Stimulated activated CD8-positive, alpha-beta memory T cell treated with anti-CD3 and anti-CD28 coated beads, Interleukin-4, amount 100 ng/mL, for 48 hours (primary cell): Measurements from ENCODE around the gene TMPRSS3.
A peak's percentile ranks its signal among the peaks of the same experiment; 100 is the strongest.
"Not testable (repeated sequence)": the region's sequence is repeated elsewhere in the genome, so short reads cannot be mapped to it uniquely, and the experiment has no call there.

Experiments used
- DNase-seq: peaks from one replicate; pipeline ENCODE4 v3.0.0-alpha.2; 2020

Gene TMPRSS3

DNA sequence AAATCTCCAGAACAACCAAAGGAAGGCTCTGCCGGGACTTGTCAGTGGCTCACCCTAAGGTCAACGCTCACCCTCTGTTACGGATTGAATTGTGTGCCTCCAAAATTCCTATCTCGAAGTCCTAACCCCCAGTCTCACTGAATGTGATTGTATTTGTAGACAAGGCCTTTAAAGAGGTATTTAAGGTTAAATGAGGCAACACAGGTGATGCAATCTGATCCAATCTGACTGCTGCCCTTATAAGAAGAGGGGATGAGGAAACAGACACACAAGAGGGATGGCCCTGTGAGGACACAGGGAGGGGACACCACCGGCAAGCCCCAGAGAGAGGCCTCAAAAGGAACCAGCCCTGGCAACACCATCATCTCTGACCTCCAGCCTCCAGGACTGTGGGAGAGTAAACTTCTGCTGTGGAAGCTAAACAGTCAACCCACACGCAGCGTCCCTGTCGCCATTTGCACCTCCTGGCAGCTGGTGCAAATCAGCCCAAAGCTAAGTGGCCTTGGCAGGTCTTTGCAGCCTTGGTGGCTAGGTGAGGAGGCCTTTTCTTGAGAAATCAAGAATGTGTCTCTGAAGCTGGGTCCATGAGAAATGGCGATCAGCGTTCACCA, 32.1 kb upstream of the TMPRSS3 start:
- no peak for DNase-seq

DNA sequence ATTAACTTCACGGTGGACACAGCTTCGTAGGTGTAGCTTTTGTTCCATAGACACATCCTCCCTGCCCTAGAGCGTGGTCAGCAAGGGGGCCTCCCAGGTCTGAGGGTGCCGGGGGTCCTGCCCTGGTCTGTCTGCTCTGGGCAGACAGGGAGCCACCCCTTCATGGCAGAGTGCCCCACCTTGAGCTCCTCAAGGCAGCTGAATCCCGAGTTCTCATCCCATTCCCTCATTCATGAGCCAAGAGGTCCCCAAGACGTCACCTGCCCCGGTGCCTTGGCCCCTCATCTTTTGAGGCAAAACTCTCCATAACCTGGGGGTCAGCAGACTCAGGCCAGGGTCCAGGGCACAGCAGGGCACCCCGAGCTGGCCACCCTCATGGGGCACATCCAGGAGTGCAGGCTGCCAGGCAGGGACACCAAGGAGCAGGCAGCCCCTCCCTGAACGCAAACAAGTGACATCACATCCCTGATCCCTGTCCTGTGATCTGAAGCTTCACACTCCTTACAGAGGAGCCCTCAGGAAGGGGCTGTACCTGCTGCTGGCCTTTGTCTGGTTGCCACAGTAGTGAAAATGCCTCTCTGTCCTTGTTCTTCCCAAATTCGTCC, 31.1 kb upstream of the TMPRSS3 start:
- no peak for DNase-seq

DNA sequence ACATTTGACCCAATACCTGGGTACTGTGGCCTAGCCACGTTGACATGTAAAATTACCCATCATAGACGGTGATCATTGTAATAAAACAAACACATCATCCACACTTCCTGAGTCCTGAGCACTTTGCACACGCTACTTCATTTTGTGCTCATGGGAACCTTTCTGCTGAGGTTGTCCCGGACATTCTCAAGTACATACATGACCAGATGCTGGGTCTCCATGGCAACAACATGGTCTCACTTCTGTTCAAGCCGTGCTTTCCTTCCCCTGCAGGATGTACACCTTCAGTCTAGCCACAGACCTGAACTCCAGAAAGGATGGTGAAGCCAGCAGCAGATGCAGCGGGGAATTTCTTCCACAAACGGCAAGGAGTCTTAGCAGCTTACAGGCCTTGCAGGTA, 30.6 kb upstream of the TMPRSS3 start:
- DNase-seq: no peak

DNA sequence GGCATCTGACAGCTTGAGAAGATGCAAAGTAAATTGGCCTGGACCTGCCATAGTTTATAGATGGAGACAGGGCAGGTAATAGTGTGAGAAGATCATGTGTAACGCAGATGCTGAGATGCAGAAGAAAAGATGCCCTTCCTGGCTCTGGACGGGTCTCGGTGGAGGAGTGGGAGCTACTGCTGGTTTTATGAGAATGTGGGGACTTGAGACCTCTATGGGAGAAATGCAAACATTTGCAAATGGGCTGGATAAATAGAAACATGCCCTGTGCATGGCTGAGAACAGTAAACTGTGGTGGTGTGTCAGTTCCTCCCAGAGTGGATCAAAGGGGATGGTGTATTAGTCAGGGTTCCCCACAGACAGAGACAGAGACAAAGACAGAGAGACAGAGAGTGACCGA, 29.7 kb upstream of the TMPRSS3 start:
- DNase-seq: no peak

DNA sequence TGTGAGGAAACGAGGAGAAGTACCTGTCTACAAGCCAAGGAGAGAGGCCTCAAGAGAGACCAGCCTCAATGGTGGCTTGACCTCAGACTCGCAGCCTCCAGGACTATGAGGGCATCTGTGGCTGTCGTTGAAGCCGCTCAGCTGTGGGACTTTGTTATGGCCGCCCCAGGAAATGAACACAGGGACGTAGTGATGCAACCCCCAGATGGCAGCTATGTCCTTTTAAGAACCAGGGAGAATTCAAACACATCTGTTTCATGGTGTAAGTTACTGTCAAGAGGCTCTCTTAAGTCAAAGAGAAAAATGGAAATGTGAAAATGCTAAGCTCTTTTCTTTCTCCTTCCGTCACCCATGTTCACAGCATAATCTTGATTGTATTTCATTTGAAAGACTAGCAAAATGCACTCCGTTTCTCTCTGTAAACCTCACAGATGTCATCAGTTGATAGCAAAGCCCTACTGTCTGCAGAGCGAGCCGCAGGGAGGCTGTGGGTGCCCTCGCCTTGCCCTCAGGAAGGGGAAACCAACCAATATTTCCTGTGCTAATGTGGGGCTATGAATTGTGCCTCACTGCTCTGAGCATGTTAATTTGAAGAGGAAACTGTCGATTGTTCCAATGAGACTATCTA, 29.2 kb upstream of the TMPRSS3 start:
- peak; percentile 80 for DNase-seq

DNA sequence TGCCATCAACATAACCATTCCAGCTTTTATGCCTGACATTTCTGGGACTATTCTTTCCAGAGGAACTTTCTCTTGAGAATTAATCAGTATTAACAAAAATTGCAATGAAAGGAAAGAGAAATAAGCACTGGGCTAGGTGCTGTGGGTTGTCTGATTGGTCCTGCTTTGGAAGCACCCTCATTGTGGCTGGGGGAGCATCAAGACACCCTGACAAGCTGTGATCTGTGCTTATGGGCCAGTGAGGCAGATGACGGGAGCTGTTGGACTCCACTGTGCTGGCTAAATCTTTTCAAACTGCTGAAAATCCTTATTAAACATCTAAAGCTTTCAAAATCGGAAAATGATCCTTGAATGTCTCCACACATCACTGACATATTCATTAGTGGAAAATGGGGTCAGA, 27.8 kb upstream of the TMPRSS3 start:
- no peak for DNase-seq

DNA sequence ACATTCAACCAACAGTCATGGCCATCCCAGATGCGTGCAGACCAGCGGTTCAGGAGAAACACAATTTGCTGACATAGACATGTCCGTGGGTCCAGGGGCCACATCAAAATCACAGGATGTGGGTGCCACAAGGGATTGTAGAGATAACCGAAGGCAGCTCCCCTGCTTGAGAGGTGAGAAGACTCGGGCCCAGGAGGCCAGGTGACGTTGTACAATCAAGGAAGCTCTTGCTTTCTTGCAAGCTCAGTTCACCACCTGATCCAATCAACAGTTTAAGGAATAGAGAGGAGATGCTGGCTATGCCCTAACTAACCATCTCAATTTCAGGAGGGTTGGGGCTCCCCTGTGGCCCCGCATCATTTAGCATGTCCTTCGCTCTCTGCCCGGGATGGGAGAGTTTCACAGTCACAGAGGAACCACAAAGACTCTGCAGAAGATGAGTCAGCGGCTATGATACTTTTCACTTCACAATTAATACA, 27.4 kb upstream of the TMPRSS3 start:
- peak; percentile 68 for DNase-seq

DNA sequence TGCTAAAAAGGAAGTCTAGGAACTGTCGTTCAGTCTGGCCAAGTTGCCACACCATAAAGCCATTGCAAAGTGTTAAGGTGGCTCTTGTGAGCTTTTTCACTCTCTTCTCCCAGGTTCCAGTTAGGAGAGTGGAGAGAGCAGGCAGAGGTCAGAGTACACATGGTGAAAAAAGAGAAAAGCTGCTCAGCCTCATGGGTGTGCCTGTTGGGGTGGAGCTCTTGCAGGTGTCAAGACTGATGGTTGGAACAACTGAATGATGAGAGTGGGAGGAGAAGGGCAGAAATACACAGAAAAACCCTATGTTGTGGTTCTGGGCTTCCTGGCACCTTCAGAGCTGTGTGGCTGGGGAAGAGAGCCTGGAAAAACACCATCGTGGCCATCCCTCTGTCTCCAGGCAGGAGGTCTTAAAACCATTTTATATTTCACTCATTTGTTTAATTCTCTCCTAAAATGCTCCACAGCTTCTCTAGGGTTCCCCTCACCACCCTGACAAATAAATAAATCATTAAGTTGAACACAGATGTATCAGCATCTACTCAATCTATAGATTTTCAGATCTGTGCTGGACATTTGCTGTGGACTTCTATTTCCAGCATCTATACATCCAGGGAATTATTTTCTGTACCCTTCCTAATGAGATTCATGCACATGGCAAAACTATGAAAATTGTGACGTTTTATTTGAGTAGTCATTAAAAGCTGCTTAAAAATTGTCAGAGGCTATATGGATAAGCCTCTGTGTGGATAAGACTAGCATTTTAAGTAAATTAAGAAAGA, 25.4 kb upstream of the TMPRSS3 start:
- no peak for DNase-seq

DNA sequence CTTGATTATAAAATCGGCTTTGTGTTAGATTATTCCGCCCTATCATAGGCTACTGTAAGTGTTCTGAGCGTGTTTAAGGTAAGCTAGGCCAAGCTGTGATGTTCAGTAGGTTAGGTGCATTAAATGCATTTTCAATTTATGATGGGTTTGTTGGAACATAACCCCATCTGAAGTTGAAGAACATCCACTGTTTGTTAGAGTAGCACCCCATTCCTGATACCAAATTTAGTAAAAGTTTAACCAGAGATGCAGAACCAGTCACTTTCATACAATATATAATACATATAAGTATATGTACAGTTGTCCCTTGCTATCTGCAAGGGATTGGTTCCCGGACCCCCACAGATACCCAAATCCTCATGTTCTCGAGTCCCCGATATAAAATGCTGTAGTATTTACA, 24.0 kb upstream of the TMPRSS3 start:
- DNase-seq: no peak

DNA sequence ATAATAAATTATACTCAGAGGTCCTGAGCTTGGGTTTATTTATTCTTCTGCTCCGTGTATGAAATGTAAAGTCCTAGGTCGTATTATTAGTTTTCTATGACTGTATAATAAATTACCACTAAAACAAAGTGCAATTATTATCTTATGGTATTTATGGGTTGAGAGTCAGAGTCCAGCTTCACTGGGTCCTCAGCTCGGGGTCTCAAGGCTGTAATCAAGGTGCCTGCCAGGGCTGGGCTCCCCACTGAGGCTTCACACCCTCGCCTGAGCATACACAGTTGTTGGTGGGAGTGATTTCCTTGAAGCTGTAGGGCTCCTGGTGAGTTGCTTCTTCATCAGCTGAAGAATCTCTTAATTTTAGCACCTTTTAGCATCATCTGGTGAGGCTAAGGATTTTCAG, 23.0 kb upstream of the TMPRSS3 start:
- DNase-seq: peak; percentile 14

DNA sequence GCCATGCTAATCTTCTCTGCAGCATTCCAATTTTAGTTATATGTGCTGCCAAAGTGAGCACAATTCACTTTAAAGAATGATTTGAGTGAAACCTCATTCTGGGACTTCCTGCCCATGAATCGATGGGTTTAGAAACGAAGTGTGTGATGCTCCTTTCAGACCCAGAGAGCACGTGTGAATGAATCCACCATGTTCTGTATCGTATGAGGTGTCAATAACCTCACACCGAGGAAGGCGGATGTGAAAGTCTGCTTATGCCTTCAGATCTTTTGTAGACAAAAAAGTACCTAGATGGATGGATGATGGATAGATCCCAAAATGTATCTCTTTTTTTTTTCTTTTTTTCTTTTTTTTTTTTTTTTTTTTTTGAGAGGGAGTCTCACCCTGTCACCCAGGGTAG, 21.7 kb upstream of the TMPRSS3 start:
- DNase-seq: peak; percentile 39

DNA sequence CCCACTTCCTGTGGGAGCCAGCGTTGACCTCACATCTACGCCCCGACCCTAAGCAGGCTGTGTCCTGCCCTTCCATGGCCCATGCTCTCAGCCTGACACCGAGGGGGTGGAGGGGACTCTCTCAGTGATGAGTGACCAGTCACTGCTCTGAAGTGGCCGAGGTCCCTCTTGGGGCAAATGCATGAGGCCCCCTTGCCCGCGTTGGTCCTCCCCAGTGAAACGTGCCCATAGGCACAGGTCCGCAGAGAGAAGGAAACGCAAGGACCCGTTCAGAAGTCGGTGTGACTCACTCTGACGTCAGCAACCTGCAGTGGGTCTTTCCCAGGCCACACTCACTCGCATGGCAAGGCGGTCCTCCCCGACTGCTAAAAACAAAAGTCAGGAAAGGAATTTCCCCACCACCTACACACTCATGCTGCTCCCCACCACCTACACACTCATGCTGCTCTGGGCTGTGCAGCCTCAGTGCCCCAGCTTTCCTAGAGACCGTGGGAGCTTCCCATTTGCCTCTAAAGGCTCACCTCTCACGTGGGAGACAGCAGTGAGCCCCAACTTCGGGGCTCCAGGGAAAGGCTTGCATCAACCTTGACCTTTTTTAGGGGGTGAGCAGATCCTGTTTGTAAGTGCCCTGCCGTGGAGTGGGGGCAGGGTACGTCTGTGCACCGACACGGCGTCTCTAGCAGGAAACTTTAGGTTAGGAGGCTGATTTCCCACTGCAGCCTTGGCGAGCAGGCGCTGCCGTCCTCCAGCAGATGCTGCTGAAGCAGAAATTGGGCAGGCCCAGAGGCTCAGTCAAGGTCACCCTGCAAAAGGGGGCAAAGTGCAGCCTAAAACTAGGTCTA, 19.3 kb upstream of the TMPRSS3 start:
- DNase-seq: peak; percentile 97

DNA sequence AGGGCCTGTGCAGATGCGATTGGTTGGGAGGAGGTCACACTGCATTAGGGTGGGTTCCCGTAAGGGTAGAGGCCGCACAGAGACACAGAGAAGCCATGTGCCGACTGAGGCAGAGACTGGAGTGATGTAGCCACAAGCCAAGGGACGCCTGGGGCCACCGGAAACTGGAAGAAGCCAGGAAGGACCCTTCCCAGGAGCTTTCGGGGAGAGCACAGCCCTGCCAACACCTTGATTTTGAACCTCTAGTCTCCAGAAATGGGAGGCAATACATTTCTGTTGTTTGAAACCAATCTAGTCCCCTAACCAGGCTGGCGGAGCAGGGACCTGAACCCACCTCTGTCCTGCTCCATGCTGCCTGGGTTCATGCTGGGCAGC, 18.7 kb upstream of the TMPRSS3 start:
- DNase-seq: no peak

DNA sequence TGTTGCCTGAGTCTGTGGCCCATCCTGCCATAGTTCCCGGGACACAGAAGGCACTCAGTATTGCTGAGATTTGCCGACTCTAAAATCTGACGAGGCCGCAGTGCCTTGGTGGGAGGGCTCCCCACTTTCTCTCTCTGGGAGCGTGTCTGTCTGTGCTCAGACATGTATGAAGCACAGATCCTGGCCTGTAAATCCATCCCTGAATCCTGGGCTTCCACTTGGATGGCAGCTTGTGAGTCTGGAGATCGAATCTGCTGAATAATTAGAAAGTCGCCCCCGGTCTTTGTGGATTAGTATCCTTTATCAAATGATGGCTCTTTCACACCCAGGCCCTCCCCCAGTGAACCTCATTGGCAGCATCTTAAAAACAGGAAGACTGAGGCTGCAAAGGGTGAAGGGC, 18.2 kb upstream of the TMPRSS3 start:
- DNase-seq: no peak

DNA sequence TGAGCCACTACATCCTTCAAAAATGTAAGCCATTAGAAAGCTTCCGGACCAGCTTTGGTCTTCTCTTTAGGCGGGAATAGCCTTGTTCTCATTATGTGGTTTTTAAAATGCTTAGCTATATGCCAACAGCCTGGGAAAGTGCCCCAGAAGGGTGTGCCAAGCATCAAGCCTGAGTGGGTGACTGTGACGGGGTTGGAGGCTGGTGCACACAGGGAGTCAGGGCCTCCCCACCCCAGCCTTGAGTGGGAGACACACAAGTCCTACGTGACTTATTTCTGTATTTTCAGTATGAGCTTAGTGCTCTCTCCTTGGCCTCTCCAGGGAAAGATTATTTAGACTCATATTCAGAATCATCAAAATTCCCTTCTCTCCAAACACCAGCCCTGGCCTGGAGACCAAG, 17.6 kb upstream of the TMPRSS3 start:
- peak; percentile 76 for DNase-seq

DNA sequence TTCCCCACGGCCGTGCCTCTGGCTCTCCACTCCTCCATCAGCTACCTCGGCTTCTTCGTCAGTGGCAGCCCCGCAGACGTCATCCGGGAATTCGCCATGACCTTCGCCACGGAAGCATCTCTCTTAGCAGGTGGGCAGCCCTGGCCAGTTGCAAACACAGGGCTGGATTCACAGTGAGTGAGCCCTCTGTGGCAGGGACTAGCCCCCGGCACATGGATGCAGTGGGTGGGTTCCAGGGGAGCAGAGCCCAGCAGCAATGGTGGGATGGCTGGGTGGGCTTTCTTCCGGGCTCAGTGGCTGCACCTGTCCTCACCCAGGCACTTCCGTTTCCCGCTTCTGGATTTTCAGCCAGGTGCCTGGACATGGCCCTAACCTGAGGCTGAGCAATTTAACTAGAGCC, 17.2 kb upstream of the TMPRSS3 start:
- DNase-seq: no peak

DNA sequence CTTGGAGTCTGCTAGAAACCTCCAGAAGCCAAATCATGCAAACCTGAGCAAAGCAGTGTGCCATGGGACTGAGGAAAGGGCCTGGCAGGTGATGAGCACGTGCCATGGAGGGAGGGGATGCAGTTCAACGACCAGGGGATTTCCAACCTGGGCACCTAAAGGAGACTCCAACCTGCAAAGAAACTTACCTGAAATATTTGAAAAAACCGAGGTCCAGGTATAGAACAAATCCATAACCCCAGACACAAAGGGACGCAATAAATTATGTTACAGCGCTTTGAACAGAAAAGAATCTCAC, 16.7 kb upstream of the TMPRSS3 start:
- no peak for DNase-seq

DNA sequence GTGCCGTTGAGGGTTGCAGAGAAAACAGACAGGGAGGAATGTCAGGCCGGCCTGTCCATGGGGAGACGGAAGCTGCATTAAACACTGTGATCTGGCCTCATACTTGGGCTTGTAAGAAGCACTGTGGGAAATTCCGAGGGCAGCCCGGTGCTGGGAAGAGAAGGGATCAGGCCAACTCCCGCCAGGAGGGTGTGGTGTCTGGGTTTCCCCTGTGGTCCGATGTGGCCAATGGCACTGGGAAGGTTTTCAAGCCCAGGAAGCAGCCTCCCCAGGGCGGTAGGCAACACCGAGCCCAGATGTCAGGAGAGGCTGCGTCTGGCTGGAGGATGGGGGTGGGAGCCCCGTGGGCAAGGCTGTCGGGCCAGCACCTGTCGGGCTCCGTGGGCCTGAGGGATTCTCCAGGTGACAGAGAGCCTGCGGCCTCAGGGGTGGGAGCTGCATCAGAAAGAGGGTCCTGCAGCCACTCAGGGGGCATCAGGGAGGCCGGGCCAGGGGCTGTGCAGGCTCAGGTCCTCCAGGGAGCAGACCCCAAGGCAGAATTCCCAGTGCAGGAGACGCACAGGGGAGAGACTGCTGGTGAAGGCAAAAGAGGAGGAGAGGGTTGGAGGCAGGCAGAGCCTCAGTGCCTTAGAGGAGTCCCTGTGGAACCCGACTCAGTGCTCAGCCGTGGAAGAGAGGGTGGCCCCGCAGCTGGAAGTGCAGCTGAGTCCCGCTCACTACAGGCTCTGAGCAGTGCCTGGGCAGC, 16.2 kb upstream of the TMPRSS3 start:
- no peak for DNase-seq

DNA sequence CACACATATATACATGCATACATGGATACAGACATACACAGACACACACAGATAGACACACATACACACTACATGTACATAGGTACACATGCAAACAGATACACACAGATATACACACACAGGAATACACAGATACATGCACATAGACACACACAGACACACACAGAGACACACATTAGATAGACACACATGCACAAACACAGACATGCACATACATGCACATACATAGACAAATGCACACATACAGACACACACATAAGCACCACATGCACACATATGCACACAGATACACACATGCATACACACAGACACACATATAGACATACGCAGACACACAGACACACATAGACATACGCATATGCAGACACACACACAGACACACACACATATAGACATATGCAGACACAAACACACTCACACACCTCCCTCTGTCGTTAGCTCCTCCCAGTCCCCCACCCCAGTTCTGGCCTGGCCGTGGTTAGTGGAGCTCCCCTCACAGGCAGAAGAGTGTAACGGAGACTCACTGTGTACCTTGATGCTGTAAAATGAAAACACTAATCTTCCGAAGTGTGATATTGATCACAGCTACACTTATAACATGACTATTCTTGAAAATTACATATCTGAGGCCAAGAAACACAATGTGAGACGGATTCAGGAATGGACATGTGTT, 15.5 kb upstream of the TMPRSS3 start:
- peak; percentile 68 for DNase-seq

DNA sequence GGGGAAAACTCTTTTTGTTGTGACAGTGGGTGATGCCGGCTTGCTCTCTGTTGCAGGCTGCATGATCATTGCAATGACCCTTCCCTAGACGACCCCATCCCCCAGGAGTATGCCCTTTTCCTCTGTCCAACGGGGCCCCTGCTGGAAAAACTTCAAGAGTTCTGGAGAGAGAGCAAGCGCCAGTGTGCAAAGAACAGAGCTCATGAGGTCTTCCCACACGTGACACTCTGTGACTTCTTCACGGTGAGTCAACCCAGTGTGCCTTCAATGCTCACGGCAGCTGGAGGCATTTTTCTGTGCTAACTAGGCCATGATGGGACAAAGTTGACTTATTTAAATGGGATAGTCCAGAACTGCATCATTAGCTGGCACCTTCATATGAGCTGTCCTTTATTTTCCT, 13.5 kb upstream of the TMPRSS3 start:
- no peak for DNase-seq

DNA sequence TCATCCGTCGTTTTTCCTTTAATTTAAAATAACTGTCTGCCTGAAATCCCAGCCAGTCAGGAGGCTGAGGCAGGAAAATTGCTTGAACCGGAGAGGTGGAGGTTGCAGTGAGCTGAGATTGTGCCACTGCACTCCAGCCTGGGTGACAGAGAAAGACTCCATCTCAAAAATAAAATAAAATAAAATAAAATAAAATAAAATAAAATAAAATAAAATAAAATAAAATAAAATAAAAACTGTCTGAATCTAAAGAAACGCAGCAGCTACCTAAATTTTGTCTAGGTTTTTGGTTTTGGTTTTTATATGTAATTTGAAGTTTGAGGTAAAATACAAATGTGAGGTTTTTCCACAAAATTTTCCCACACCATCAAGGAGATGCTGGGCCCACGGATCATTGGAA, 12.9 kb upstream of the TMPRSS3 start:
- DNase-seq: not testable (repeated sequence)

DNA sequence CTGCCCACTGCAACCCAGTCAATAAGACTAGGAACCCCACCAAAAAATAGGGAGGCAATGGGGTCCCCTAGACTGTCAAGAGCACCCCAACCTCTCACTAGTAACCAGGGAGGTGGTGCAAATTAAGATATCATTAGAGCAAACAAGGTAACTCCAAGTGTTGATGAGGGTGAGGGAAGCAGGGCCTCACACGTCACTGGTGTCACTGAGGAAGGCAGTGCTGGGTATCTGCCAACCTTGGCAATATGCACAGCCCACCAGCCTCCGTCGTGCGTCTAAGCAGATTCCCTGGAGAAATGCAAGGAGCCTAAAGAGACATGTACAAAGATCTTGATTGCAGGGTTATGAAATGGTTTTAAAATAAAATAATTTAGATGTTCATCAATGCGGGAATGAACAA, 11.6 kb upstream of the TMPRSS3 start:
- DNase-seq: no peak
